Endothelial cell (in vitro differentiated cells): ENCODE measurements around the gene MEOX1. TPM values are rescaled to one million over a fixed set of nuclear protein-coding genes. Genes with fewer than 3 reads are reported as not detected.
"Not testable (repeated sequence)": the region's sequence is repeated elsewhere in the genome, so short reads cannot be mapped to it uniquely, and the experiment has no call there.

Source experiments
- DNase-seq: peaks from one replicate; pipeline ENCODE4 v3.0.0; 2021; ENCODE audit warnings: low spot score
- H3K27ac Mint-ChIP-seq: one replicate; pipeline ENCODE4 v1.8.0; 2021; ENCODE audit warnings: mixed read lengths, inconsistent platforms; ENCODE audit not compliant: unreplicated experiment
- H3K27me3 Mint-ChIP-seq: one replicate; pipeline ENCODE4 v1.8.0; 2021; ENCODE audit warnings: mild to moderate bottlenecking, moderate library complexity, mixed read lengths, inconsistent platforms; ENCODE audit not compliant: unreplicated experiment
- H3K36me3 Mint-ChIP-seq: one replicate; pipeline ENCODE4 v1.8.0; 2021; ENCODE audit warnings: mild to moderate bottlenecking, low read depth, mixed read lengths, inconsistent platforms; ENCODE audit not compliant: unreplicated experiment
- H3K4me1 Mint-ChIP-seq: one replicate; pipeline ENCODE4 v1.8.0; 2021; ENCODE audit warnings: mild to moderate bottlenecking, mixed read lengths, inconsistent platforms; ENCODE audit not compliant: unreplicated experiment
- H3K4me3 Mint-ChIP-seq: one replicate; pipeline ENCODE4 v1.8.0; 2021; ENCODE audit warnings: mild to moderate bottlenecking, mixed read lengths, inconsistent platforms; ENCODE audit not compliant: unreplicated experiment
- H3K9me3 Mint-ChIP-seq: one replicate; pipeline ENCODE4 v1.8.0; 2021; ENCODE audit warnings: mixed read lengths, inconsistent platforms; ENCODE audit not compliant: unreplicated experiment
- total RNA-seq: library from RNA; stranded (reverse); fragmentation: NEBNext Ultra II Directional; extraction: Animal tissue kit (Norgen Biotek cat#: 25700); gene quantifications from one replicate; pipeline ENCODE4 v1.2.1, GENCODE V29; 2021; ENCODE audit not compliant: unreplicated experiment
- TF ChIP-seq, protein P1 (sequence below): fragments of 200-600 bp; sonication (generic); IDR thresholded peaks from one replicate; pipeline ENCODE4 v1.5.0; 2021; ENCODE audit warnings: antibody characterized with exemption; ENCODE audit not compliant: unreplicated experiment

Gene MEOX1
- total RNA-seq, 1 donor from 2014 or later, result 0.10 TPM

GRCh38 chr17:43691317-43691693 lies 29.6 kb upstream of the MEOX1 start:
- peaks cover 2% of the 10 kb centered on the region for H3K27me3 Mint-ChIP-seq
- H3K9me3 Mint-ChIP-seq, result no peaks in the 10 kb centered on the region
- H3K4me3 Mint-ChIP-seq, result no peak overlapping the region
- no peak overlapping the region for H3K27ac Mint-ChIP-seq
- no peak for DNase-seq
- TF ChIP-seq, protein P1, sequence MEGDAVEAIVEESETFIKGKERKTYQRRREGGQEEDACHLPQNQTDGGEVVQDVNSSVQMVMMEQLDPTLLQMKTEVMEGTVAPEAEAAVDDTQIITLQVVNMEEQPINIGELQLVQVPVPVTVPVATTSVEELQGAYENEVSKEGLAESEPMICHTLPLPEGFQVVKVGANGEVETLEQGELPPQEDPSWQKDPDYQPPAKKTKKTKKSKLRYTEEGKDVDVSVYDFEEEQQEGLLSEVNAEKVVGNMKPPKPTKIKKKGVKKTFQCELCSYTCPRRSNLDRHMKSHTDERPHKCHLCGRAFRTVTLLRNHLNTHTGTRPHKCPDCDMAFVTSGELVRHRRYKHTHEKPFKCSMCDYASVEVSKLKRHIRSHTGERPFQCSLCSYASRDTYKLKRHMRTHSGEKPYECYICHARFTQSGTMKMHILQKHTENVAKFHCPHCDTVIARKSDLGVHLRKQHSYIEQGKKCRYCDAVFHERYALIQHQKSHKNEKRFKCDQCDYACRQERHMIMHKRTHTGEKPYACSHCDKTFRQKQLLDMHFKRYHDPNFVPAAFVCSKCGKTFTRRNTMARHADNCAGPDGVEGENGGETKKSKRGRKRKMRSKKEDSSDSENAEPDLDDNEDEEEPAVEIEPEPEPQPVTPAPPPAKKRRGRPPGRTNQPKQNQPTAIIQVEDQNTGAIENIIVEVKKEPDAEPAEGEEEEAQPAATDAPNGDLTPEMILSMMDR, result no peak
- no peaks in the 10 kb centered on the region for H3K36me3 Mint-ChIP-seq
- peaks cover 28% of the 10 kb centered on the region for H3K4me1 Mint-ChIP-seq

DNA sequence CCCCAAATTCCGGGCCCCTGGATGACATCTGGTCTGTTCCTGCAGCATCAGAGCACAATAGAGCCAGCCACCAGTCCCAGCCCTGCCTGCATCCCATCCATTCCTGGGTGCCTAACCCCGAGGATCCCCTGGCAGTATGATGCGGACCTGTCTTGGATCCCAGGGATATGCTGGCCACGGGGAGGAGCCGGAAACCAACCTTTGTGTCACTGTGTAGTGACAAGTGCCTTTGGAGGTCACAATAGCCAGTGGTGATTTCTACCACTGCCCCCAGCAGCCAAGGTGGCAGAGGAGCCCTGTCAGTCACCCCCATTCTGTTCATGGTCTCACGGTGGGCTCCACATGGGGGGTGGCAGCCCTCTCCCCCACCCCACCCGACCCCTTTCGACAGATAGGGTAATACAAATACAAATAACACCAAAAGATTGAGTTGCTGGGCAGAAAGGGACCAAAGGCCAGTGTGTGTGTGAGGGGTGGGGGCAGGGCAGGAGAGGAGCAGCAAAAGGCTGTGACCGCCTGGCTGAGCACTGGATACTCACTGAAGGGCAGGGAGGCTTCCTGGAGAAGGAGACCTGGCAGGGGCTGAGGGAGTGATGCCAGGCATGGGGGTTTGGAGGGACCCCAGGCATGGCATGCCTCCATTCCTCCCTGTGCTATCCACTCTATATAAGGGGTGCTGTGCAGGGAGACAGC lies 29.0 kb upstream of the MEOX1 start:
- Mint-ChIP-seq H3K9me3 (no peaks in the 10 kb centered on the region), H3K27ac (no peak overlapping the region), H3K27me3 (peaks cover 2% of the 10 kb centered on the region)

DNA sequence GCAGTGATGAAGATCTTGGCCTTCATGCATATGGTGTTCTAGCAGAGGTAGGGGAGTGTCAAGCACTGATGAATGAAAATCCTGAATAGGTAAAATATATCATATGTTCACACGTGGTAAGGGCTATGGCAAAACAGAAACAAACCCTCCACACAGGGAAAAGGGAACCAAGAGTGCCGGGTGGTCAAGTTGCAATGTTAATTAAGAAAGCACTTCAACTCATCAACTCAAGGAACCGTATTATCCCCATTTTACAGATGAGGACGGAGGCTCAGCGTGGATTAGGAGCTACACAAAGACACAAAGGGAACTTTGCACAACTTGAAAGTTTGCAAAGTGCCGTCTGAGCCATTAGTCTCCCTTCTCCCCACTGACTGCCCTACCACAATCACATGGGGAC lies 28.1 kb upstream of the MEOX1 start:
- TF ChIP-seq, protein P1, result no peak
- H3K4me3 Mint-ChIP-seq, result no peak overlapping the region

More for the DNA sequence above, 29.0 kb upstream of the MEOX1 start:
- H3K4me1 Mint-ChIP-seq, result peaks cover 23% of the 10 kb centered on the region
- TF ChIP-seq, protein P1, result no peak
- no peaks in the 10 kb centered on the region for H3K36me3 Mint-ChIP-seq
- H3K4me3 Mint-ChIP-seq, result no peak overlapping the region
- DNase-seq, result no peak

DNA sequence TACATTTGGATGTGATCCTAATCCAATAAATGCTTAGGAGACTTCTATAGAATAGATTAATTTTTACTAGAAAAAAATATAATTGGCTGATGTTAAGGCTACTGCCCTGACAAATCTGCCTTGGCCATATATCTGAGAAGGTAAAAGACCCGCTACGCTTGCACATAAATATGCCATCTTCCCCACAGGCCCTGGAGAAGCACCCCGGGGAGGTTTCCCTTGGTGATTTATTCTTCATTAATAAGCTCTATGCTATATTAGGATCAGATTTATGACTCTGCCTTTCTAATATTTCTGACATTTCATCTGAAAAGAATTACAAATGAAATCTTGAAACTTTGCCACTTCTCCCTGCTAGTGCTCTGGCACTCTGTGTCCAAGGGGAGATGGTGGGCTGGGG lies 27.4 kb upstream of the MEOX1 start:
- DNase-seq, result no peak
- H3K9me3 Mint-ChIP-seq, result no peaks in the 10 kb centered on the region
- no peak overlapping the region for H3K27ac Mint-ChIP-seq
- no peaks in the 10 kb centered on the region for H3K36me3 Mint-ChIP-seq
- TF ChIP-seq, protein P1, result no peak
- peaks cover 27% of the 10 kb centered on the region for H3K4me1 Mint-ChIP-seq
- H3K4me3 Mint-ChIP-seq, result no peak overlapping the region
- H3K27me3 Mint-ChIP-seq, result no peaks in the 10 kb centered on the region

More for the DNA sequence above, 28.1 kb upstream of the MEOX1 start:
- Mint-ChIP-seq H3K9me3 (no peaks in the 10 kb centered on the region), H3K27ac (no peak overlapping the region), H3K4me1 (peaks cover 27% of the 10 kb centered on the region), H3K27me3 (peaks cover 2% of the 10 kb centered on the region), H3K36me3 (no peaks in the 10 kb centered on the region)
- DNase-seq, result no peak

- not testable (repeated sequence) for H3K4me3 Mint-ChIP-seq, H3K27me3 Mint-ChIP-seq
Measured at GRCh38 chr17:43686957-43687356, 25.2 kb upstream of the MEOX1 start.

More at GRCh38 chr17:43686957-43687356, 25.2 kb upstream of the MEOX1 start:
- not testable (repeated sequence) for H3K36me3 Mint-ChIP-seq, H3K9me3 Mint-ChIP-seq, DNase-seq, H3K27ac Mint-ChIP-seq
- peaks cover 27% of the 10 kb centered on the region for H3K4me1 Mint-ChIP-seq
